HepG2 (cell line): ENCODE data around the gene TAF3. TPM values are rescaled to one million over a fixed set of nuclear protein-coding genes. Genes with fewer than 3 reads are reported as not detected.

Source experiments
- CREB1 ChIP-seq, 2 experiments: fragments of 450-650 bp in 1 of 2; IDR thresholded peaks; 2 replicates each; pipeline ENCODE4 v1.6.1; 2016 to 2017; ENCODE audit warnings: control low read depth in 1 of 2, mild to moderate bottlenecking in 1 of 2, missing compliant biosample characterization in 1 of 2, missing genetic modification characterization in 1 of 2
- MYNN ChIP-seq: sonication (generic); formaldehyde crosslinking; IDR thresholded peaks from 2 replicates; pipeline ENCODE4 v1.4.0; 2020; ENCODE audit warnings: mild to moderate bottlenecking, low read depth, missing genetic modification reagents
- MZF1 ChIP-seq: sonication (generic); formaldehyde crosslinking; IDR thresholded peaks from 2 replicates; pipeline ENCODE4 v1.8.1; 2023; ENCODE audit warnings: mild to moderate bottlenecking, missing genetic modification reagents, borderline replicate concordance
- TBP ChIP-seq: sonication (generic); formaldehyde crosslinking; IDR thresholded peaks from 2 replicates; pipeline ENCODE4 v1.5.0; 2020; ENCODE audit warnings: missing genetic modification reagents
- TFAP4 ChIP-seq: sonication (generic); IDR thresholded peaks from 2 replicates; pipeline ENCODE4 v1.6.1; 2016; ENCODE audit warnings: low read depth, borderline replicate concordance
- TRIM22 ChIP-seq: fragments of 450-650 bp; IDR thresholded peaks from 2 replicates; pipeline ENCODE4 v1.6.1; 2017
- TSC22D2 ChIP-seq: sonication (generic); formaldehyde crosslinking; IDR thresholded peaks from 2 replicates; pipeline ENCODE4 v1.5.1; 2020; ENCODE audit warnings: missing genetic modification reagents, mild to moderate bottlenecking, borderline replicate concordance
- ZMAT5 ChIP-seq: sonication (generic); formaldehyde crosslinking; IDR thresholded peaks from 2 replicates; pipeline ENCODE4 v1.5.0; 2020; ENCODE audit warnings: mild to moderate bottlenecking, low read depth, missing genetic modification reagents, borderline replicate concordance
- ZNF180 ChIP-seq: sonication (generic); formaldehyde crosslinking; IDR thresholded peaks from 2 replicates; pipeline ENCODE4 v1.4.0; 2020; ENCODE audit warnings: low read depth, missing genetic modification reagents, borderline replicate concordance
- ZNF503 ChIP-seq: sonication (generic); formaldehyde crosslinking; IDR thresholded peaks from 2 replicates; pipeline ENCODE4 v1.4.0; 2020; ENCODE audit warnings: missing genetic modification reagents
- ZNF556 ChIP-seq: sonication (generic); formaldehyde crosslinking; IDR thresholded peaks from 2 replicates; pipeline ENCODE4 v1.4.0; 2020; ENCODE audit warnings: mild to moderate bottlenecking, missing genetic modification reagents, borderline replicate concordance
- ZNF557 ChIP-seq: sonication (generic); formaldehyde crosslinking; IDR thresholded peaks from 2 replicates; pipeline ENCODE4 v1.4.0; 2020; ENCODE audit warnings: missing genetic modification reagents
- ZNF570 ChIP-seq: sonication (generic); formaldehyde crosslinking; IDR thresholded peaks from 2 replicates; pipeline ENCODE4 v1.4.0; 2020; ENCODE audit warnings: mild to moderate bottlenecking, missing genetic modification reagents, borderline replicate concordance
- ZSCAN21 ChIP-seq: sonication (generic); formaldehyde crosslinking; IDR thresholded peaks from 2 replicates; pipeline ENCODE4 v1.8.0; 2022; ENCODE audit warnings: mild to moderate bottlenecking, missing genetic modification reagents, moderate library complexity, borderline replicate concordance
- polyA plus RNA-seq, 8 experiments: library from polyadenylated mRNA; depleted of rRNA in 3 of 8; stranded (reverse) in 7 of 8; unstranded in 1 of 8; fragments of >200 nt; fragmentation: Illumina TruSeq in 4 of 8; extraction: Trizol in 4 of 8; gene quantifications; 2 replicates each; pipeline versions ENCODE4 v1.2.1 to v1.2.3, GENCODE V29; 2011 to 2016; ENCODE audit warnings: low read depth in 4 of 8, missing spikeins in 1 of 8, mixed read lengths in 1 of 8; ENCODE audit not compliant: insufficient read depth in 1 of 8
- total RNA-seq, 5 experiments: library from RNA; depleted of rRNA; stranded (reverse); fragments of >200 nt; fragmentation: Illumina TruSeq; extraction: Trizol; gene quantifications; 2 replicates each; pipeline ENCODE4 v1.2.3, GENCODE V29; 2016; ENCODE audit warnings: low read depth in 1 of 5
- TF ChIP-seq, protein P1 (sequence below): IDR thresholded peaks from 2 replicates; pipeline ENCODE4 v1.6.1; 2012; ENCODE audit warnings: low read length, improper control_type of control experiment
- TF ChIP-seq, protein P2 (sequence below): sonication (generic); formaldehyde crosslinking; IDR thresholded peaks from 2 replicates; pipeline ENCODE4; 2020; ENCODE audit warnings: missing genetic modification reagents, mild to moderate bottlenecking, borderline replicate concordance

TAF3 gene
- total and polyA plus RNA-seq, 2 of the 13 experiments (the other 11 are each of a cell fraction or from before 2014, with no cell fraction given), result 1.7 to 2.9 TPM

GRCh38 chr10:7787857-7788638 is 30.3 kb upstream of the TAF3 start, which contains the start of the genes ATP5F1C and KIN (continued):
- TF ChIP-seq, protein P1, sequence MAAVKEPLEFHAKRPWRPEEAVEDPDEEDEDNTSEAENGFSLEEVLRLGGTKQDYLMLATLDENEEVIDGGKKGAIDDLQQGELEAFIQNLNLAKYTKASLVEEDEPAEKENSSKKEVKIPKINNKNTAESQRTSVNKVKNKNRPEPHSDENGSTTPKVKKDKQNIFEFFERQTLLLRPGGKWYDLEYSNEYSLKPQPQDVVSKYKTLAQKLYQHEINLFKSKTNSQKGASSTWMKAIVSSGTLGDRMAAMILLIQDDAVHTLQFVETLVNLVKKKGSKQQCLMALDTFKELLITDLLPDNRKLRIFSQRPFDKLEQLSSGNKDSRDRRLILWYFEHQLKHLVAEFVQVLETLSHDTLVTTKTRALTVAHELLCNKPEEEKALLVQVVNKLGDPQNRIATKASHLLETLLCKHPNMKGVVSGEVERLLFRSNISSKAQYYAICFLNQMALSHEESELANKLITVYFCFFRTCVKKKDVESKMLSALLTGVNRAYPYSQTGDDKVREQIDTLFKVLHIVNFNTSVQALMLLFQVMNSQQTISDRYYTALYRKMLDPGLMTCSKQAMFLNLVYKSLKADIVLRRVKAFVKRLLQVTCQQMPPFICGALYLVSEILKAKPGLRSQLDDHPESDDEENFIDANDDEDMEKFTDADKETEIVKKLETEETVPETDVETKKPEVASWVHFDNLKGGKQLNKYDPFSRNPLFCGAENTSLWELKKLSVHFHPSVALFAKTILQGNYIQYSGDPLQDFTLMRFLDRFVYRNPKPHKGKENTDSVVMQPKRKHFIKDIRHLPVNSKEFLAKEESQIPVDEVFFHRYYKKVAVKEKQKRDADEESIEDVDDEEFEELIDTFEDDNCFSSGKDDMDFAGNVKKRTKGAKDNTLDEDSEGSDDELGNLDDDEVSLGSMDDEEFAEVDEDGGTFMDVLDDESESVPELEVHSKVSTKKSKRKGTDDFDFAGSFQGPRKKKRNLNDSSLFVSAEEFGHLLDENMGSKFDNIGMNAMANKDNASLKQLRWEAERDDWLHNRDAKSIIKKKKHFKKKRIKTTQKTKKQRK, result no peak
- peak; percentile 98 for TF ChIP-seq TFAP4
- no peak for TF ChIP-seq ZMAT5 (CRISPR knock-in tag)
- TF ChIP-seq MZF1 (CRISPR knock-in tag), result no peak; the same call in 1 of the 2 replicates
- TF ChIP-seq ZSCAN21 (CRISPR knock-in tag), result peak; percentile 75; the same call in 1 of the 2 replicates
- no peak for TF ChIP-seq TRIM22
- no peak for TF ChIP-seq CREB1 (IDR thresholded peaks at IDR 0.05)
- TF ChIP-seq CREB1 (CRISPR knock-in tag; IDR thresholded peaks at IDR 0.05), result no peak
- TF ChIP-seq ZNF503 (CRISPR knock-in tag), result peak; percentile 43; the same call in 1 of the 2 replicates
- TF ChIP-seq MYNN (CRISPR knock-in tag), result peak; percentile 44; the same call in 1 of the 2 replicates
- TF ChIP-seq TBP, result no peak
- TF ChIP-seq ZNF556 (CRISPR knock-in tag), result 0 out of 2 replicates have a peak, but pooled peaks have one; percentile 29
- TF ChIP-seq, protein P2, sequence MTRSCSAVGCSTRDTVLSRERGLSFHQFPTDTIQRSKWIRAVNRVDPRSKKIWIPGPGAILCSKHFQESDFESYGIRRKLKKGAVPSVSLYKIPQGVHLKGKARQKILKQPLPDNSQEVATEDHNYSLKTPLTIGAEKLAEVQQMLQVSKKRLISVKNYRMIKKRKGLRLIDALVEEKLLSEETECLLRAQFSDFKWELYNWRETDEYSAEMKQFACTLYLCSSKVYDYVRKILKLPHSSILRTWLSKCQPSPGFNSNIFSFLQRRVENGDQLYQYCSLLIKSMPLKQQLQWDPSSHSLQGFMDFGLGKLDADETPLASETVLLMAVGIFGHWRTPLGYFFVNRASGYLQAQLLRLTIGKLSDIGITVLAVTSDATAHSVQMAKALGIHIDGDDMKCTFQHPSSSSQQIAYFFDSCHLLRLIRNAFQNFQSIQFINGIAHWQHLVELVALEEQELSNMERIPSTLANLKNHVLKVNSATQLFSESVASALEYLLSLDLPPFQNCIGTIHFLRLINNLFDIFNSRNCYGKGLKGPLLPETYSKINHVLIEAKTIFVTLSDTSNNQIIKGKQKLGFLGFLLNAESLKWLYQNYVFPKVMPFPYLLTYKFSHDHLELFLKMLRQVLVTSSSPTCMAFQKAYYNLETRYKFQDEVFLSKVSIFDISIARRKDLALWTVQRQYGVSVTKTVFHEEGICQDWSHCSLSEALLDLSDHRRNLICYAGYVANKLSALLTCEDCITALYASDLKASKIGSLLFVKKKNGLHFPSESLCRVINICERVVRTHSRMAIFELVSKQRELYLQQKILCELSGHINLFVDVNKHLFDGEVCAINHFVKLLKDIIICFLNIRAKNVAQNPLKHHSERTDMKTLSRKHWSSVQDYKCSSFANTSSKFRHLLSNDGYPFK (CRISPR knock-in tag), result peak; percentile 19; the same call in 1 of the 2 replicates
- no peak for TF ChIP-seq ZNF180 (CRISPR knock-in tag)
- TF ChIP-seq TSC22D2 (CRISPR knock-in tag), result 0 out of 2 replicates have a peak, but pooled peaks have one; percentile 56
- no peak for TF ChIP-seq ZNF570 (CRISPR knock-in tag)
- TF ChIP-seq ZNF557 (CRISPR knock-in tag), result no peak
